A673 (cell line): ENCODE data around the gene PRM2. TPM values are rescaled to one million over a fixed set of nuclear protein-coding genes. Genes with fewer than 3 reads are reported as not detected.

Experiments
- BruUV-seq: library from RNA; stranded (reverse); fragments of 400-500 nt; replicated peaks from 2 replicates; lab custom pipeline; 2021; lab: Mats Ljungman, UMichigan
- CTCF ChIA-PET: fragments of 300-600 bp; sonication (Branson Sonifier 250); formaldehyde crosslinking; loops from one replicate; lab custom pipeline; 2022; ENCODE audit warnings: antibody characterized with exemption; lab: Charles Lee
- POLR2A ChIA-PET: fragments of 300-600 bp; sonication (Branson Sonifier 250); formaldehyde crosslinking; loops from one replicate; lab custom pipeline; 2022; ENCODE audit warnings: antibody characterized with exemption; ENCODE audit not compliant: low non-redundant PET; lab: Charles Lee
- DNase-seq: peaks from one replicate; pipeline ENCODE4 v3.0.0-alpha.2; 2015; ENCODE audit warnings: low spot score
- H3K27ac ChIP-seq: fragments of 200-600 bp; sonication (generic); 2 replicates; pipeline ENCODE4 v1.5.1; 2016; ENCODE audit warnings: mixed run types, low read depth, mild to moderate bottlenecking, mixed read lengths, antibody characterized with exemption, low read length; ENCODE audit not compliant: poor library complexity, severe bottlenecking
- H3K27me3 ChIP-seq: fragments of 200-600 bp; sonication (generic); replicated peaks from 2 replicates; pipeline ENCODE4 v1.6.1; 2017; ENCODE audit warnings: mixed run types, low read depth, mild to moderate bottlenecking, mixed read lengths, antibody characterized with exemption, low read length; ENCODE audit not compliant: insufficient read depth, poor library complexity
- H3K36me3 ChIP-seq: fragments of 200-600 bp; sonication (generic); 2 replicates; pipeline ENCODE4 v1.6.1; 2016; ENCODE audit warnings: mixed run types, mild to moderate bottlenecking, mixed read lengths, antibody characterized with exemption, low read length; ENCODE audit not compliant: insufficient read depth, poor library complexity, severe bottlenecking
- H3K4me1 ChIP-seq: fragments of 200-600 bp; sonication (generic); 2 replicates; pipeline ENCODE4 v1.6.1; 2017; ENCODE audit warnings: mixed run types, mild to moderate bottlenecking, mixed read lengths, antibody characterized with exemption, low read length; ENCODE audit not compliant: insufficient read depth, poor library complexity, severe bottlenecking
- H3K4me3 ChIP-seq: fragments of 200-600 bp; sonication (generic); 2 replicates; pipeline ENCODE4 v1.5.1; 2016; ENCODE audit warnings: low read depth, mixed run types, mild to moderate bottlenecking, mixed read lengths, low read length; ENCODE audit not compliant: poor library complexity, severe bottlenecking
- H3K9me3 ChIP-seq: fragments of 200-600 bp; sonication (generic); 2 replicates; pipeline ENCODE4 v1.6.1; 2016; ENCODE audit warnings: mixed run types, low read depth, mild to moderate bottlenecking, mixed read lengths, antibody characterized with exemption, low read length; ENCODE audit not compliant: poor library complexity, severe bottlenecking
- EZH2 ChIP-seq: fragments of 200-600 bp; sonication (generic); IDR thresholded peaks from 2 replicates; pipeline ENCODE4 v1.6.1; 2017; ENCODE audit warnings: borderline replicate concordance, low read depth, mild to moderate bottlenecking, mixed read lengths, antibody characterized with exemption, low read length; ENCODE audit not compliant: poor library complexity, severe bottlenecking
- intact Hi-C: fragments of 100-400 bp; cut with micrococcal nuclease; formaldehyde crosslinking; loops from one replicate; pipeline ENCODE4 v1.10.0; 2022; ENCODE audit not compliant: unreplicated experiment
- total RNA-seq: library from RNA; stranded (reverse); gene quantifications from 2 replicates; pipeline ENCODE4 v1.2.3, GENCODE V29; 2021
- TF ChIP-seq, protein P1 (sequence below): fragments of 300-800, 200-600 bp; sonication (generic); conservative IDR thresholded peaks from 2 replicates; pipeline ENCODE4 v1.5.1; 2017; ENCODE audit warnings: low read depth, mild to moderate bottlenecking, antibody characterized with exemption, low read length, moderate library complexity, mixed read lengths

Gene PRM2
- total RNA-seq, 1 experiment from 2014 or later, result not detected

DNA sequence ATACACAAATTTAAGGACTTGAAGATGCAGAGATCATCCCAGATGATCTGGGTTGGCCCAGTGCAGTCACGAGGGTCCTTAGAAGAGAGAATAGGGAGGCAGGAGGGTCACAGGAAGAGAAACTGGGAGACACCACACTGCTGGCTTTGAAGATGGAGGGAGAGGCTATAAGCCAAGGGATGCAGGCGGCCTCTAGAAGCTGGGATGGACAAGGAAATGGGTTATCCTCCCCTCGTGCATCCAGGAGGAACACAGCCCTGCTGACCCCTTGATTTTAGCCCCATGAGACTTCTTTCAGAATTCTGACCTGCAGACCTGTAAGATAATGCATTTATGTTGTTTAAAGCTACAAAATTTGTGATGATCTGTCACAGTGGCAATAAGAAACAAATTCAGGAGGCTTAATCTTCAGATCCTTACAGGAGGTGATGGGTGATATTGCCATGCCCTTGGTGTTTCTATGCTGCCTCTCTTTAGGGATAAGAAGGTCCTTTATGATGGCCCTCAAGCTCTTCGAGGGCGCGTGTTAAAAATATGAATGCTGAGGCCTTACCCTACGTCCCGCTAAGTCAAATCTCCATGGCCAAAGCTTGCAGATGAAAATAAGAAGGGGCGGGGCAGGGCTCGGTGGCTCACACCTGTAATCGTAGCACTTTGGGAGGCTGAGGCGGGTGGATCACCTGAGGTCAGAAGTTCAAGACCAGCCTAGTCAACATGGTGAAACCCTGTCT lies 1.5 kb upstream of the PRM2 start:
- CTCF ChIA-PET, result no interaction called here
- intact Hi-C loops, result no loop called here

GRCh38 chr16:11276896-11277593 lies 765 bp upstream of the PRM2 start:
- H3K4me1 ChIP-seq, result no peaks in the 10 kb centered on the region
- H3K36me3 ChIP-seq, result no peaks in the 10 kb centered on the region
- H3K27ac ChIP-seq, result no peak overlapping the region
- ChIA-PET POLR2A (no interaction called here), CTCF (no interaction called here)
- no peaks in the 10 kb centered on the region for H3K27me3 ChIP-seq
- no peak overlapping the region for H3K4me3 ChIP-seq
- TF ChIP-seq, protein P1, sequence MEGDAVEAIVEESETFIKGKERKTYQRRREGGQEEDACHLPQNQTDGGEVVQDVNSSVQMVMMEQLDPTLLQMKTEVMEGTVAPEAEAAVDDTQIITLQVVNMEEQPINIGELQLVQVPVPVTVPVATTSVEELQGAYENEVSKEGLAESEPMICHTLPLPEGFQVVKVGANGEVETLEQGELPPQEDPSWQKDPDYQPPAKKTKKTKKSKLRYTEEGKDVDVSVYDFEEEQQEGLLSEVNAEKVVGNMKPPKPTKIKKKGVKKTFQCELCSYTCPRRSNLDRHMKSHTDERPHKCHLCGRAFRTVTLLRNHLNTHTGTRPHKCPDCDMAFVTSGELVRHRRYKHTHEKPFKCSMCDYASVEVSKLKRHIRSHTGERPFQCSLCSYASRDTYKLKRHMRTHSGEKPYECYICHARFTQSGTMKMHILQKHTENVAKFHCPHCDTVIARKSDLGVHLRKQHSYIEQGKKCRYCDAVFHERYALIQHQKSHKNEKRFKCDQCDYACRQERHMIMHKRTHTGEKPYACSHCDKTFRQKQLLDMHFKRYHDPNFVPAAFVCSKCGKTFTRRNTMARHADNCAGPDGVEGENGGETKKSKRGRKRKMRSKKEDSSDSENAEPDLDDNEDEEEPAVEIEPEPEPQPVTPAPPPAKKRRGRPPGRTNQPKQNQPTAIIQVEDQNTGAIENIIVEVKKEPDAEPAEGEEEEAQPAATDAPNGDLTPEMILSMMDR, result no peak
- TF ChIP-seq EZH2, result no peak
- BruUV-seq, result no TSS peak
- no peaks in the 10 kb centered on the region for H3K9me3 ChIP-seq
- intact Hi-C loops, result no loop called here
- DNase-seq, result no peak

More for the DNA sequence above, 1.5 kb upstream of the PRM2 start:
- Histone ChIP-seq H3K36me3 (no peaks in the 10 kb centered on the region), H3K9me3 (no peaks in the 10 kb centered on the region), H3K27me3 (no peaks in the 10 kb centered on the region), H3K4me1 (no peaks in the 10 kb centered on the region), H3K27ac (no peak overlapping the region), H3K4me3 (no peak overlapping the region)
- POLR2A ChIA-PET, result no interaction called here
- DNase-seq, result no peak
- TF ChIP-seq, protein P1, result no peak
- no peak for TF ChIP-seq EZH2
- no TSS peak for BruUV-seq

GRCh38 chr16:11274964-11275363 lies 1.3 kb downstream of the PRM2 start:
- CTCF ChIA-PET, result no interaction called here

More at GRCh38 chr16:11274964-11275363, 1.3 kb downstream of the PRM2 start:
- TF ChIP-seq, protein P1, result no peak
- TF ChIP-seq EZH2, result no peak
- BruUV-seq, result no TSS peak
- Histone ChIP-seq H3K36me3 (no peaks in the 10 kb centered on the region), H3K27ac (no peak overlapping the region), H3K9me3 (no peaks in the 10 kb centered on the region), H3K27me3 (no peaks in the 10 kb centered on the region), H3K4me1 (no peaks in the 10 kb centered on the region), H3K4me3 (no peak overlapping the region)
- intact Hi-C loops, result no loop called here
- POLR2A ChIA-PET, result no interaction called here
- DNase-seq, result no peak
